ENCODE results near the gene C1QTNF12. TPM values are rescaled to one million over a fixed set of nuclear protein-coding genes. Genes with fewer than 3 reads are reported as not detected.

C1QTNF12 gene
- total RNA-seq, 1 donor from 2014 or later: 2.5 TPM

DNA sequence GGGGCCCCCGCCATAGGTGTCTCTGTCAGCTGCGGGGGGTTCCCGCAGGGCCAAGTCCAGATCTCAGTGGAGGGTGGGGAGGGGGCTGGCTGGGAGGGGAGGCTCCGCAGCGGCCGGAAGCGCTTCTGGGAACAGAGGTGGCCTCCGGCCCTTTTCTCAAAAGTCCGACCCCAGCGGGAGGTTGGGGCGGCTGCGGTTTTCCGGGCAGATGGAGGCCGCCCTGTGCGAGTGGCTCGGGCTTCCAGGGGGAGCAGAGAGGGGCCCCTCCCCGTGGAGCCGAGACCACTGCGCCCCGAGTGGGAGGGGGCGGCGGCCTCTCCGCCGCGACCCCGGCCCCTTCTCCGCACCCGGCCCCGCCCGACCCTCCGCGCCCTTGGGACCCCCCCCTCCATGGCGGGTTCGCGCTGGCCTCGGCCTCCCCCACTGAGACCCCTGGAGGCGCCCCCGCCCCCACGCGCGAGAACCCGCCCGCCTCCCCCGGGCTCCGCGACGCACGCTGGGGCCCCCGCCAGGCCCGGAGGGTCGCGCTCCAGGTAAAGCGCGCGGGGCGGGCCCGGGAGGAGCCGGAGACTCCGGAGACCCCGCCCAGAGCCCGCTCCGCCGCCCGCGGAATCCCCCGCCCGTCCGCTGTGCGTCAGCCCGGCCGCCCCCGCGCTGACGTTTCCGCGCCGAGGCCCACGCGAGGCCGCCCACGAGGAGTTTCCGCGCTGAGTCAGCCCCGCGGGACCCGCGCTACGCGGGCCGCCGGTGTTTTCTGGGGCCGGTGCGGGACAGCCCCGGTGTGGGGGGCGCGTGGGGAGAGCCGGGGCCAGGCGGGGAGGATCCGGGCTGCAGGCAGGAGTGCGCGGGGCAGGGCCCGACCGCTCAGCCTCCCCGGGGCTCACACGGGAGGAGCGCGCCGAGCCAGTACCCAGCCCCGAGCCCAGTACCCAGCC is 45.4 kb downstream of the C1QTNF12 start:
- H3K4me1 Mint-ChIP-seq (ENCODE audit: unreplicated experiment): no peaks in the 10 kb centered on the region
- no peak overlapping the region for H3K27ac Mint-ChIP-seq
- no peaks in the 10 kb centered on the region for H3K36me3 Mint-ChIP-seq
- no peaks in the 10 kb centered on the region for H3K9me3 Mint-ChIP-seq
- H3K27me3 Mint-ChIP-seq: no peaks in the 10 kb centered on the region
- H3K4me3 Mint-ChIP-seq: peak overlapping the region; percentile 63
- DNase-seq (ENCODE audit: extremely low spot score, unreplicated experiment): no peak
- TF ChIP-seq, protein P1, sequence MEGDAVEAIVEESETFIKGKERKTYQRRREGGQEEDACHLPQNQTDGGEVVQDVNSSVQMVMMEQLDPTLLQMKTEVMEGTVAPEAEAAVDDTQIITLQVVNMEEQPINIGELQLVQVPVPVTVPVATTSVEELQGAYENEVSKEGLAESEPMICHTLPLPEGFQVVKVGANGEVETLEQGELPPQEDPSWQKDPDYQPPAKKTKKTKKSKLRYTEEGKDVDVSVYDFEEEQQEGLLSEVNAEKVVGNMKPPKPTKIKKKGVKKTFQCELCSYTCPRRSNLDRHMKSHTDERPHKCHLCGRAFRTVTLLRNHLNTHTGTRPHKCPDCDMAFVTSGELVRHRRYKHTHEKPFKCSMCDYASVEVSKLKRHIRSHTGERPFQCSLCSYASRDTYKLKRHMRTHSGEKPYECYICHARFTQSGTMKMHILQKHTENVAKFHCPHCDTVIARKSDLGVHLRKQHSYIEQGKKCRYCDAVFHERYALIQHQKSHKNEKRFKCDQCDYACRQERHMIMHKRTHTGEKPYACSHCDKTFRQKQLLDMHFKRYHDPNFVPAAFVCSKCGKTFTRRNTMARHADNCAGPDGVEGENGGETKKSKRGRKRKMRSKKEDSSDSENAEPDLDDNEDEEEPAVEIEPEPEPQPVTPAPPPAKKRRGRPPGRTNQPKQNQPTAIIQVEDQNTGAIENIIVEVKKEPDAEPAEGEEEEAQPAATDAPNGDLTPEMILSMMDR (conservative IDR thresholded peaks at IDR 0.05): no peak

DNA sequence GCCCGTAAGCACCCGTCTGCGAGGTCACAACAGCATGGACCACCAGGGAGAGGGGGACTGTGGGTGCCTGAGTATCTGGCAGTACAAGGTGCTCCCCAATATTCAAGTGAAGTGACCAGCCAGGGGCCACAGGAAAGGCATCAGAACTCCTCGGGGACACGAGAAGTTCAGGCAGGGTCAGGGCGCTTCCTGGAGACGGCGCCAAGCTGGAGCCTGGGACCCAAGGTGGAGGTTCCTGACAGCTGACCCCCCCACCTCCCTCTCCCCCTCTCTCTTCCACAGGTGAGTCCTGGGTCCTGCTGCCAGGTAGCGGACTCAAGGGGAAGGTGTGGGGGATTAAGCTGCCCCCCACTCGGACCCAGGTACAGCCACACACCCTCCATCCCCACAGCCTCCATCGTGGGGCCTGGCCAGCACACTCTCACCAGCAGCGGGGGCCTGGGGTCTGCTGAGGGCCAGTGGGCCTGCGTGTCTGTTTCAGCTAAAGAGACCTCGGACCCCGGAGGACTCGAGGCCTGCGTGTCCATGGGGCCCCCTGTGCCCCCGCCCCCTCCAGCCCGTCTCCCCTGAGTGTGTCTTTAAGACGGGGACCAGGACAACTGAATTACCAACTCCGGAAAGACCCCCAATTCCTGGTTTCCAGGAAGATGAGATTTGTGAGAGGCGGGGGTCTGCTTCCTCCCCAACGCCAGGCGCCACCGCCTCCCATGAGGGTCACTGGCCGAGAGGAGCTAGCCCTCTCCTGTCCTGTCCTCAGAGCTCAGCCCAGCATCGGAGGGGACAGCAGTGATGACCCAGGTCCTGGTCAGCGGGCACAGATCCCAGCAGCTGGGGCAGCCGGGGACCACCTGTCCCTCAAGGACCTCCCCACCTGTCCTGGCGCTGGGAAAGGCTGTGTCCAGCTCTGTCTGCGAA is 46.3 kb downstream of the C1QTNF12 start:
- H3K4me3 Mint-ChIP-seq: peak overlapping the region; percentile 63
- no peaks in the 10 kb centered on the region for H3K36me3 Mint-ChIP-seq
- H3K27me3 Mint-ChIP-seq: no peaks in the 10 kb centered on the region
- no peak overlapping the region for H3K27ac Mint-ChIP-seq
- DNase-seq (ENCODE audit: extremely low spot score, unreplicated experiment): no peak
- TF ChIP-seq, protein P1 (conservative IDR thresholded peaks at IDR 0.05): no peak
- H3K9me3 Mint-ChIP-seq: no peaks in the 10 kb centered on the region
- H3K4me1 Mint-ChIP-seq (ENCODE audit: unreplicated experiment): no peaks in the 10 kb centered on the region

DNA sequence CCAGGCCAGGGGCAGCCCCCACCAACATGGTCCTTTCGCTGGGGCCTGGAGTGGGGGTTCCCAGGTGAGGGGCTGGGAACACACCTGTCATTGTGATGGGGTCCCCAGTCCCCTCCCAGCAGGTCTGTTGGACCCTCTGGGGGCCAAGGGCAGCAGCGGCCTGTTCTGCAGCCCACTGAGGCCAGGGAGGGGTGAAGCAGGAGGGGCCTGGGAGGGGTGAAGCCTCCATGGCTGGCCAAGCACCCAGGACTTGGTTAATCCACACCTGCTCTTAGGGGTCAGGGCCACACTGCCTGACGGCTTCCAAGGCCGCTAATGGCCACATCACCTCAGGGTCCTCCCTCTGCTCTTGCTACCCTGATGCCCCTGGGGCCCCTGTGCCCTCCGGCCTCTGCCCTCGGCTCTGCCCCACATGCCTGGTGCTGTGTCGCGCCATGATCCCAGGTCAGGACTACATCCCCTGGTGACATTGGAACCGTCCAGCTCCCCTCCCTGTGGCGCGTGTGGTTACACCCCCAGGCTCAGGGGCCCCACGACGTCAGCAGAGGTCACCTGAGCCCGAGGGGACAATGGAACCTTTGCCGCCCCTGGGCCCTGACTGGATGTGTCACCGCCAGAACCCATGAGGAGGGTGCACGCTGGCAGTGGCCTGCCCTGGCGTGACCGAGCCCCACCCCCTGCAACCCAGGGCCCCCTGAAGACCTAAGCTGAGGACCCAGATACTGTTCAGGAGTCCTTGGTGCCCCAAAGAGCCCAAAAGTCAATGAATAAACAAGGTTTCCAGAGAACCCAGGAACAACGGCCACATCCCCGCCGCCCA is 47.2 kb downstream of the C1QTNF12 start:
- H3K27ac Mint-ChIP-seq: no peak overlapping the region
- peak overlapping the region; percentile 52 for H3K4me3 Mint-ChIP-seq

DNA sequence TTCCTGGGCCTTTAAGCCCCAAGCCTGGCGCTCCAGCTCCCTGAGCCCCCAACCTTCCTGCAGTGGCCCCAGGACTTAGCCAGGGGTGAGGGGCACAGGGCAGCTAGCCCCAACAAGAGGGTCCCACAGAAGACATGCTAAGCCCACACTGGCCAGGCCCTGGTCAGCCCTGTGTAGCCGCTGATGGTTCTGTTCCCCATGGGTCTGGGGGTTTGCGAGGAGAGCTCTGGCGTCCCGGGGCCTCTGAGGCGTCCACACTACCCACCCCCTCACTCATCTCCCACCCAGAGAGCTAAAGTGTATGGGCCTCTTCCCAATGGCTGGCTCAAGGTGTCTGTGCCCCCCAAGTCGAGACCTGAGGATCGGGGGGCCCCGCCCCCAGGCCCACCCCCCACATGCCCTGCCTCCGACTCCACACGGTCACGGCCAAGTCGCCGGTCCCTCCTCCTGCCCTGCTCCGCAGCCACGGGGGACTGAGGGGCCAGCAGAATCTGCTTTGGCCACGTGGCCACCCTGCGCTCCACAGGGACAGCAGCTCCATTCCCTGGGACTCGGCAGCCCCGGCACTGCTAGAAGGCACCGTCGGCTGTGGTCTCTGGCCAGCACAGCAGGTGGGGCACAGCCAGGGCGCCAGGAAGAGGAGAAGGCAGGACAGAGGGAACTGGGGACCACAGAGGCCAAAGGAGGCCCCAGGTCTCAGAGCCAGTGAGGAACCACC is 47.9 kb downstream of the C1QTNF12 start:
- Mint-ChIP-seq H3K36me3 (no peaks in the 10 kb centered on the region), H3K9me3 (peaks cover 8% of the 10 kb centered on the region), H3K27me3 (no peaks in the 10 kb centered on the region), H3K4me3 (no peak overlapping the region), H3K27ac (no peak overlapping the region), H3K4me1 (ENCODE audit: unreplicated experiment) (no peaks in the 10 kb centered on the region)
- TF ChIP-seq, protein P1 (conservative IDR thresholded peaks at IDR 0.05): no peak
- no peak for DNase-seq (ENCODE audit: extremely low spot score, unreplicated experiment)

More for the DNA sequence above, 47.2 kb downstream of the C1QTNF12 start:
- TF ChIP-seq, protein P1 (conservative IDR thresholded peaks at IDR 0.05): no peak
- Mint-ChIP-seq H3K27me3 (no peaks in the 10 kb centered on the region), H3K9me3 (peaks cover 5% of the 10 kb centered on the region), H3K4me1 (ENCODE audit: unreplicated experiment) (no peaks in the 10 kb centered on the region), H3K36me3 (no peaks in the 10 kb centered on the region)
- DNase-seq (ENCODE audit: extremely low spot score, unreplicated experiment): no peak
